CD8-positive, alpha-beta memory T cell (primary cell): Measurements from ENCODE around the gene SSTR5. TPM values are rescaled to one million over a fixed set of nuclear protein-coding genes. Genes with fewer than 3 reads are reported as not detected.
A peak's percentile ranks its signal among the peaks of the same experiment; 100 is the strongest.

Source experiments
- CTCF ChIA-PET: fragments of 350-600 bp; sonication (Branson Sonifier 250); formaldehyde crosslinking; loops from one replicate; lab custom pipeline; 2021; ENCODE audit warnings: antibody characterized with exemption; lab: Charles Lee
- POLR2A ChIA-PET: fragments of 350-600 bp; sonication (Branson Sonifier 250); formaldehyde crosslinking; loops from one replicate; lab custom pipeline; 2021; ENCODE audit warnings: antibody characterized with exemption; lab: Charles Lee
- DNase-seq, 5 donors: peaks; one replicate each; pipeline versions ENCODE4 v3.0.0 to v3.0.0-alpha.2; 2020 to 2022; ENCODE audit warnings: mixed read lengths in 1 of 5
- H3K27ac ChIP-seq: one replicate; pipeline ENCODE4 v1.7.0; 2013; ENCODE audit warnings: low read depth, mild to moderate bottlenecking, low read length, moderate library complexity
- H3K27me3 ChIP-seq: 2 replicates; pipeline ENCODE4 v1.7.0; 2013; ENCODE audit warnings: low read length, mild to moderate bottlenecking; ENCODE audit not compliant: insufficient read depth, poor library complexity, severe bottlenecking
- H3K36me3 ChIP-seq: 2 replicates; pipeline ENCODE4 v1.7.0; 2013; ENCODE audit warnings: mild to moderate bottlenecking, low read length, moderate library complexity; ENCODE audit not compliant: insufficient read depth
- H3K4me1 ChIP-seq: 2 replicates; pipeline ENCODE4 v1.7.0; 2013; ENCODE audit warnings: mild to moderate bottlenecking, low read length, moderate library complexity; ENCODE audit not compliant: insufficient read depth
- H3K4me3 ChIP-seq: 2 replicates; pipeline ENCODE4 v1.7.0; 2013; ENCODE audit warnings: mild to moderate bottlenecking, low read length
- H3K9me3 ChIP-seq: 2 replicates; pipeline ENCODE4 v1.7.0; 2013; ENCODE audit warnings: mild to moderate bottlenecking, low read length
- H3K27ac Mint-ChIP-seq, 8 donors: one replicate each; pipeline ENCODE4 v1.8.0; 2020 to 2021; ENCODE audit warnings: mixed read lengths in 8 of 8, mild to moderate bottlenecking in 6 of 8, inconsistent platforms in 3 of 8, moderate library complexity in 3 of 8
- H3K27me3 Mint-ChIP-seq, 2 donors: one replicate each; pipeline ENCODE4 v1.8.0; 2020 to 2021; ENCODE audit warnings: mixed read lengths in 2 of 2, mild to moderate bottlenecking in 1 of 2, moderate library complexity in 1 of 2
- H3K36me3 Mint-ChIP-seq, 3 donors: one replicate each; pipeline ENCODE4 v1.8.0; 2020 to 2021; ENCODE audit warnings: mixed read lengths in 3 of 3, inconsistent platforms in 1 of 3, mild to moderate bottlenecking in 1 of 3
- H3K4me1 Mint-ChIP-seq, 3 donors: one replicate each; pipeline ENCODE4 v1.8.0; 2020 to 2021; ENCODE audit warnings: mixed read lengths in 3 of 3, inconsistent platforms in 1 of 3, mild to moderate bottlenecking in 1 of 3
- H3K4me3 Mint-ChIP-seq, 7 donors: one replicate each; pipeline ENCODE4 v1.8.0; 2020 to 2021; ENCODE audit warnings: mixed read lengths in 7 of 7, mild to moderate bottlenecking in 6 of 7, moderate library complexity in 4 of 7, inconsistent platforms in 2 of 7
- H3K9me3 Mint-ChIP-seq, 5 donors: one replicate each; pipeline ENCODE4 v1.8.0; 2020 to 2022; ENCODE audit warnings: mixed read lengths in 5 of 5, mild to moderate bottlenecking in 3 of 5, moderate library complexity in 2 of 5, inconsistent platforms in 1 of 5
- polyA plus RNA-seq: library from polyadenylated mRNA; unstranded; fragments of 300-500 nt; fragmentation: Illumina TruSeq; gene quantifications from one replicate; pipeline ENCODE4 v1.2.3, GENCODE V29; 2021
- total RNA-seq, 2 experiments: library from RNA; stranded (reverse); gene quantifications; one replicate each; pipeline ENCODE4 v1.2.3, GENCODE V29; 2021

SSTR5 gene
- total and polyA plus RNA-seq, 3 experiments from 2014 or later: not detected

DNA sequence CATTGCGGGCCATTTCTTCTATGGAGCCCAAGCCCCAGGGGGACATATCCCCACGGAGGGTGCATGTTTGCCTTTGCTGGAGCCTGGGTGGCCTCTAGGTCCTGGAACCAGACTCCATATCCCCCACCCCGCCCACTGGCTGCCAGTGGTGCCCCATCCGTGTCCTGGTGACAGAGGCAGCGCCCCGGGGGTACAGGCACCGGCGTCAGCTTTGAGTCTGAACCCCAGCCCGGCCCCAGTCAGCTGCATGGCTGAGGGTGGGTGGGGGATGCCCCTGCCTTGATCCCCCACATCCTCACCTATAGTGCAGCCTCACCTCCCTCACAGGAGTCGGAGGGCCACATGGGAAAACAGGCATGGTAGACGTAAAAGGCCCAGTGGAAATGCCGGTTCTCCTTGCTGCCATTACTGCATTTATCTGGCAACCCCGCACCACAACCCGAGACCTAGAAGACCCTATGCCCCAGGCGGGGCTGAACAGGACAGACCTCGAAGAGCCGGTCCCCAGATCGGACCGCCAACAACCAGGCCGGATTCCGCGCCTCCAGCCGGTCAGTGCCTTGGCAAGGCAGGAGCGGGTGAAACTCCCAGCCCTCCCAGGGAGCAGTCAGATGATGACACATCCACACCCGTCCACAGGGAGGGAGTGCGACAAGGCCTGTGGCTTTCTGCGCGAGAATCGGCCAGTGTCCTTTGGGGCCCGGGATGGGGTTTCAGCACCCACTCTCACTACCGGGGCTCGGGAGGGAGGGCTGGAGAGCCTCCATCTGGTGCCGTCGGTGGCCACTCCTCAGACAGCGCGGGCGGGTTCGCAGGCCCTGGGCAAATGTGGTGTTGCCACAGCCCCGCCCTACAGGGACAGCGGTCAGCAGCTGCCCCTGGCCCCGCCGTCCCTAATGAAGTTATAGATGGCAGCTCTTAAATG is 11.9 kb upstream of the SSTR5 start:
- Mint-ChIP-seq H3K27ac (no peak overlapping the region), H3K27me3 (peaks cover 13% of the 10 kb centered on the region in 2 donors), H3K4me1 (no peaks in the 10 kb centered on the region), H3K9me3 (peaks cover 0 to 5% (median 4%) of the 10 kb centered on the region in 5 donors), H3K4me3 (no peak overlapping the region), H3K36me3 (peaks cover 0 to 6% (median 0%) of the 10 kb centered on the region in 3 donors)
- H3K36me3 ChIP-seq: no peaks in the 10 kb centered on the region
- no peak for DNase-seq
- CTCF ChIA-PET: interaction anchor here (1.1 kb wide), 1 partner anchor 234 kb away, joined by 3 read pairs; no protein-coding TSS in a partner anchor
- POLR2A ChIA-PET: no interaction called here
- H3K4me3 ChIP-seq: no peak overlapping the region
- no peaks in the 10 kb centered on the region for H3K4me1 ChIP-seq
- H3K27ac ChIP-seq: no peak overlapping the region
- H3K9me3 ChIP-seq: no peaks in the 10 kb centered on the region
- peaks cover 5% of the 10 kb centered on the region for H3K27me3 ChIP-seq

DNA sequence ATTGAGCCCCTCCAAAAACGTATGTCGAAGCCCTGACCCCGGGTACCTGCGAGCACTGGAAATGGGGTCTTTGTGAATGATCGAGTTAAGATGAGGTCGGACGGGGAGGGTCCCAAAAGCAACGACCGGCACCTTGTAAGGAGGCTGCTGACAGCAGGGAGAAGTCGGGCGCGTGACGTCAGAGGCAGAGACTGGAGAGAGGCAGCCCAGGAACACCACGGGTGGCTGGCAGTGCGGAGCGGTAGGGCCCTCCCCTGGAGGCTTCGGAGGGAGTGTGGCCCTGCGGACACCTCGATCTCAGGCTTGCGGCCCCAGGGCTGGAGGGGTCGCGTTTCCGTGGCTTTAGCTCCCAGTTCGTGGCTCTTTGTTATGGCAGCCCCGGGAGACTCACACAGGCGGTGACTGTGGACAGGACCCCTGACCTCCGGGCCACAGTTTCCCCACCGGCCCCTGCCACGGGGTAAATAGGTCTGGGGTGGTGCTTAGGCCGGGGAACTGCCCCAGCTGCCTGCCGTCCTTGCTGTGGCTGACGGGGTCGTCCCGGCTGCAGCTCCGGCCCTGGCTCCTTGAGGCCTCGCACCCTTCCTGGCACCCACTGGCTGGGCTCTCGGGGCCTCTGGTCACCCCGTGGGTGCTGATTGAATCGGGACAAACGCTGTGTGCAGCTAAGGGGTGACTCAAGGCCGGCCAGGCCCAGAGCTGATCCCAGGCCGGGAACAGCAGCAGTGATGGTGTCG is 10.6 kb upstream of the SSTR5 start:
- ChIA-PET CTCF (no interaction called here), POLR2A (no interaction called here)
- Mint-ChIP-seq H3K27ac (peak overlapping the region in 1 of 8 donors; percentile 61), H3K4me3 (no peak overlapping the region), H3K9me3 (peaks cover 0 to 5% (median 4%) of the 10 kb centered on the region in 5 donors), H3K4me1 (no peaks in the 10 kb centered on the region), H3K27me3 (peaks cover 13 to 19% of the 10 kb centered on the region in 2 donors), H3K36me3 (peaks cover 0 to 6% (median 0%) of the 10 kb centered on the region in 3 donors)
- H3K4me1 ChIP-seq: no peaks in the 10 kb centered on the region
- H3K36me3 ChIP-seq: no peaks in the 10 kb centered on the region
- no peak overlapping the region for H3K27ac ChIP-seq
- H3K9me3 ChIP-seq: no peaks in the 10 kb centered on the region
- peaks cover 4% of the 10 kb centered on the region for H3K27me3 ChIP-seq
- H3K4me3 ChIP-seq: no peak overlapping the region
- no peak for DNase-seq

GRCh38 chr16:1062895-1063294 is 9.7 kb upstream of the SSTR5 start:
- peaks cover 0 to 6% (median 4%) of the 10 kb centered on the region in 5 donors for H3K9me3 Mint-ChIP-seq
- H3K27ac Mint-ChIP-seq: no peak overlapping the region
- CTCF ChIA-PET: no interaction called here
- H3K27me3 ChIP-seq: no peaks in the 10 kb centered on the region
- H3K36me3 Mint-ChIP-seq: peaks cover 0 to 6% (median 0%) of the 10 kb centered on the region in 3 donors
- no peak overlapping the region for H3K27ac ChIP-seq
- no peak overlapping the region for H3K4me3 ChIP-seq
- POLR2A ChIA-PET: no interaction called here
- H3K36me3 ChIP-seq: no peaks in the 10 kb centered on the region
- peaks cover 16 to 25% of the 10 kb centered on the region in 2 donors for H3K27me3 Mint-ChIP-seq
- no peak for DNase-seq
- no peak overlapping the region for H3K4me3 Mint-ChIP-seq
- H3K9me3 ChIP-seq: no peaks in the 10 kb centered on the region
- no peaks in the 10 kb centered on the region for H3K4me1 Mint-ChIP-seq
- no peaks in the 10 kb centered on the region for H3K4me1 ChIP-seq

GRCh38 chr16:1063728-1064127 is 8.8 kb upstream of the SSTR5 start:
- CTCF ChIA-PET: no interaction called here
- H3K27ac Mint-ChIP-seq: no peak overlapping the region

GRCh38 chr16:1065469-1066128 is 6.9 kb upstream of the SSTR5 start:
- H3K4me1 ChIP-seq: no peaks in the 10 kb centered on the region
- Mint-ChIP-seq H3K9me3 (peaks cover 0 to 1% (median 0%) of the 10 kb centered on the region in 5 donors), H3K27ac (no peak overlapping the region), H3K27me3 (peaks cover 10 to 25% of the 10 kb centered on the region in 2 donors), H3K4me1 (no peaks in the 10 kb centered on the region), H3K4me3 (no peak overlapping the region), H3K36me3 (no peaks in the 10 kb centered on the region)
- H3K36me3 ChIP-seq: no peaks in the 10 kb centered on the region
- no peaks in the 10 kb centered on the region for H3K9me3 ChIP-seq
- no peak overlapping the region for H3K4me3 ChIP-seq
- DNase-seq: no peak
- peaks cover 4% of the 10 kb centered on the region for H3K27me3 ChIP-seq
- CTCF ChIA-PET: no interaction called here
- POLR2A ChIA-PET: no interaction called here
- no peak overlapping the region for H3K27ac ChIP-seq

More at GRCh38 chr16:1063728-1064127, 8.8 kb upstream of the SSTR5 start:
- H3K36me3 ChIP-seq: no peaks in the 10 kb centered on the region
- no peak overlapping the region for H3K4me3 Mint-ChIP-seq
- POLR2A ChIA-PET: no interaction called here
- no peaks in the 10 kb centered on the region for H3K27me3 ChIP-seq
- no peaks in the 10 kb centered on the region for H3K4me1 ChIP-seq
- H3K4me1 Mint-ChIP-seq: no peaks in the 10 kb centered on the region
- peaks cover 0 to 6% (median 4%) of the 10 kb centered on the region in 5 donors for H3K9me3 Mint-ChIP-seq
- no peak overlapping the region for H3K4me3 ChIP-seq
- DNase-seq: no peak
- no peaks in the 10 kb centered on the region for H3K9me3 ChIP-seq
- peaks cover 0 to 6% (median 0%) of the 10 kb centered on the region in 3 donors for H3K36me3 Mint-ChIP-seq
- H3K27me3 Mint-ChIP-seq: peaks cover 16 to 25% of the 10 kb centered on the region in 2 donors
- no peak overlapping the region for H3K27ac ChIP-seq

GRCh38 chr16:1066584-1067172 is 5.9 kb upstream of the SSTR5 start:
- ChIA-PET POLR2A (no interaction called here), CTCF (no interaction called here)
- H3K4me1 ChIP-seq: no peaks in the 10 kb centered on the region
- H3K27ac ChIP-seq: no peak overlapping the region
- no peak for DNase-seq
- Mint-ChIP-seq H3K9me3 (peaks cover 0 to 1% (median 0%) of the 10 kb centered on the region in 5 donors), H3K27me3 (peaks cover 10 to 28% of the 10 kb centered on the region in 2 donors), H3K4me1 (no peaks in the 10 kb centered on the region), H3K36me3 (no peaks in the 10 kb centered on the region), H3K4me3 (no peak overlapping the region), H3K27ac (no peak overlapping the region)
- no peak overlapping the region for H3K4me3 ChIP-seq
- peaks cover 4% of the 10 kb centered on the region for H3K27me3 ChIP-seq
- no peaks in the 10 kb centered on the region for H3K36me3 ChIP-seq
- no peaks in the 10 kb centered on the region for H3K9me3 ChIP-seq

GRCh38 chr16:1067629-1068028 is 4.9 kb upstream of the SSTR5 start:
- no peak for DNase-seq
- H3K4me1 Mint-ChIP-seq: no peaks in the 10 kb centered on the region
- peaks cover 0 to 1% (median 0%) of the 10 kb centered on the region in 5 donors for H3K9me3 Mint-ChIP-seq
- ChIA-PET POLR2A (no interaction called here), CTCF (no interaction called here)
- peaks cover 15 to 31% of the 10 kb centered on the region in 2 donors for H3K27me3 Mint-ChIP-seq
- H3K4me3 Mint-ChIP-seq: peak overlapping the region in 4 of 7 donors; percentile 27 to 74 (median 28)
- H3K36me3 Mint-ChIP-seq: no peaks in the 10 kb centered on the region
- peaks cover 4% of the 10 kb centered on the region for H3K27me3 ChIP-seq
- no peak overlapping the region for H3K27ac ChIP-seq
- H3K9me3 ChIP-seq: no peaks in the 10 kb centered on the region
- peak overlapping the region in 3 of 8 donors; percentile 58 to 97 (median 76) for H3K27ac Mint-ChIP-seq
- H3K36me3 ChIP-seq: no peaks in the 10 kb centered on the region
- no peaks in the 10 kb centered on the region for H3K4me1 ChIP-seq
- H3K4me3 ChIP-seq: no peak overlapping the region
